Measurements from ENCODE around the gene COX7A1. TPM values are rescaled to one million over a fixed set of nuclear protein-coding genes. Genes with fewer than 3 reads are reported as not detected.

Gene COX7A1
- total and polyA plus RNA-seq, 10 of the 15 experiments (the other 5 are each of a cell fraction or from before 2014, with no cell fraction given), result not detected

GRCh38 chr19:36142496-36142895 lies 9.8 kb downstream of the COX7A1 start:
- Histone ChIP-seq H3K4me1 (ENCODE audit: control insufficient read depth, insufficient read depth, low read length) (peaks cover 6% of the 10 kb centered on the region; the same call in 1 of the 2 replicates), H3K79me2 (ENCODE audit: control insufficient read depth, insufficient read depth, low read length) (peaks cover 16% of the 10 kb centered on the region), H3K4me3 (no peak overlapping the region), H4K20me1 (ENCODE audit: control insufficient read depth, insufficient read depth) (peaks cover 6% of the 10 kb centered on the region), H2AFZ (ENCODE audit: control insufficient read depth, low read depth, low read length) (no peak overlapping the region), H3K36me3 (ENCODE audit: control insufficient read depth in 2 of 2, insufficient read depth in 2 of 2, low read length in 1 of 2) (peaks cover 11 to 17% of the 10 kb centered on the region in 2 experiments; a peak in 3 of 4 replicates), H3K9ac (ENCODE audit: control insufficient read depth, insufficient read depth, low read length) (no peak overlapping the region), H3K27ac (ENCODE audit: control insufficient read depth, insufficient read depth) (no peak overlapping the region), H3K4me2 (ENCODE audit: control insufficient read depth, insufficient read depth) (no peak overlapping the region), H3K9me3 (replicated peaks; ENCODE audit: control insufficient read depth, insufficient read depth, low read length) (no peaks in the 10 kb centered on the region), H3K27me3 (replicated peaks in 1 of 2; ENCODE audit: control insufficient read depth in 2 of 2, insufficient read depth in 2 of 2, low read length in 1 of 2) (no peaks in the 10 kb centered on the region)
- POLR2A ChIA-PET, result no interaction called here
- CTCF ChIA-PET, result no interaction called here
- RAD21 ChIA-PET (ENCODE audit: unreplicated experiment), result no interaction called here
- in situ Hi-C loops (cut with MboI), result no loop called here
- WGBS (ENCODE audit: insufficient coverage, insufficient replicate concordance, low lambda C conversion rate, missing lambda C conversion rate), result 96% methylated on average over 9 of the region's 9 CpGs
- SMC1A ChIA-PET (ENCODE audit: uncharacterized antibody, unreplicated experiment), result no interaction called here
- intact Hi-C loops (cut with micrococcal nuclease; ENCODE audit: unreplicated experiment), result no loop called here
- TF ChIP-seq, protein P1, sequence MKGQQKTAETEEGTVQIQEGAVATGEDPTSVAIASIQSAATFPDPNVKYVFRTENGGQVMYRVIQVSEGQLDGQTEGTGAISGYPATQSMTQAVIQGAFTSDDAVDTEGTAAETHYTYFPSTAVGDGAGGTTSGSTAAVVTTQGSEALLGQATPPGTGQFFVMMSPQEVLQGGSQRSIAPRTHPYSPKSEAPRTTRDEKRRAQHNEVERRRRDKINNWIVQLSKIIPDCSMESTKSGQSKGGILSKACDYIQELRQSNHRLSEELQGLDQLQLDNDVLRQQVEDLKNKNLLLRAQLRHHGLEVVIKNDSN (IDR thresholded peaks at IDR 0.05; ENCODE audit: borderline replicate concordance, extremely low read length, insufficient read depth, low read depth, low read length), result no peak
- no peak for TF ChIP-seq KDM1A (IDR thresholded peaks at IDR 0.05; ENCODE audit: borderline replicate concordance)
- no peak for TF ChIP-seq GABPA (IDR thresholded peaks at IDR 0.05; ENCODE audit: low read depth)
- no peak for TF ChIP-seq CBFB (IDR thresholded peaks at IDR 0.05; ENCODE audit: low read depth)
- TF ChIP-seq, protein P2, sequence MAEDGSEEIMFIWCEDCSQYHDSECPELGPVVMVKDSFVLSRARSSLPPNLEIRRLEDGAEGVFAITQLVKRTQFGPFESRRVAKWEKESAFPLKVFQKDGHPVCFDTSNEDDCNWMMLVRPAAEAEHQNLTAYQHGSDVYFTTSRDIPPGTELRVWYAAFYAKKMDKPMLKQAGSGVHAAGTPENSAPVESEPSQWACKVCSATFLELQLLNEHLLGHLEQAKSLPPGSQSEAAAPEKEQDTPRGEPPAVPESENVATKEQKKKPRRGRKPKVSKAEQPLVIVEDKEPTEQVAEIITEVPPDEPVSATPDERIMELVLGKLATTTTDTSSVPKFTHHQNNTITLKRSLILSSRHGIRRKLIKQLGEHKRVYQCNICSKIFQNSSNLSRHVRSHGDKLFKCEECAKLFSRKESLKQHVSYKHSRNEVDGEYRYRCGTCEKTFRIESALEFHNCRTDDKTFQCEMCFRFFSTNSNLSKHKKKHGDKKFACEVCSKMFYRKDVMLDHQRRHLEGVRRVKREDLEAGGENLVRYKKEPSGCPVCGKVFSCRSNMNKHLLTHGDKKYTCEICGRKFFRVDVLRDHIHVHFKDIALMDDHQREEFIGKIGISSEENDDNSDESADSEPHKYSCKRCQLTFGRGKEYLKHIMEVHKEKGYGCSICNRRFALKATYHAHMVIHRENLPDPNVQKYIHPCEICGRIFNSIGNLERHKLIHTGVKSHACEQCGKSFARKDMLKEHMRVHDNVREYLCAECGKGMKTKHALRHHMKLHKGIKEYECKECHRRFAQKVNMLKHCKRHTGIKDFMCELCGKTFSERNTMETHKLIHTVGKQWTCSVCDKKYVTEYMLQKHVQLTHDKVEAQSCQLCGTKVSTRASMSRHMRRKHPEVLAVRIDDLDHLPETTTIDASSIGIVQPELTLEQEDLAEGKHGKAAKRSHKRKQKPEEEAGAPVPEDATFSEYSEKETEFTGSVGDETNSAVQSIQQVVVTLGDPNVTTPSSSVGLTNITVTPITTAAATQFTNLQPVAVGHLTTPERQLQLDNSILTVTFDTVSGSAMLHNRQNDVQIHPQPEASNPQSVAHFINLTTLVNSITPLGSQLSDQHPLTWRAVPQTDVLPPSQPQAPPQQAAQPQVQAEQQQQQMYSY (CRISPR knock-in tag; IDR thresholded peaks at IDR 0.05), result no peak
- no peak for TF ChIP-seq HDGF (IDR thresholded peaks at IDR 0.05)
- no peak for TF ChIP-seq SIN3A (IDR thresholded peaks at IDR 0.05; ENCODE audit: low read depth, low read length)
- TF ChIP-seq HDAC2 (IDR thresholded peaks at IDR 0.05), result no peak
- TF ChIP-seq YBX1 (IDR thresholded peaks at IDR 0.05), result no peak
- no peak for TF ChIP-seq EZH2 (IDR thresholded peaks at IDR 0.05; ENCODE audit: borderline replicate concordance, control insufficient read depth, low read depth, low read length)
- TF ChIP-seq ZBED1 (IDR thresholded peaks at IDR 0.05; ENCODE audit: borderline replicate concordance), result no peak
- TF ChIP-seq EED (IDR thresholded peaks at IDR 0.05; ENCODE audit: low read depth), result no peak
- TF ChIP-seq EGR1 (IDR thresholded peaks at IDR 0.05; ENCODE audit: borderline replicate concordance in 1 of 2, low read depth in 2 of 2, low read length in 2 of 2), result no peak
- TF ChIP-seq SIX5 (IDR thresholded peaks at IDR 0.05; ENCODE audit: low read depth, low read length, severe bottlenecking), result no peak
- no peak for TF ChIP-seq STAT1 (conservative IDR thresholded peaks at IDR 0.05)
- no peak for TF ChIP-seq SMC3 (IDR thresholded peaks at IDR 0.05; ENCODE audit: borderline replicate concordance, low read length)
- no peak for TF ChIP-seq RELA (IDR thresholded peaks at IDR 0.05; ENCODE audit: borderline replicate concordance, partially characterized antibody)
- TF ChIP-seq, protein P3, sequence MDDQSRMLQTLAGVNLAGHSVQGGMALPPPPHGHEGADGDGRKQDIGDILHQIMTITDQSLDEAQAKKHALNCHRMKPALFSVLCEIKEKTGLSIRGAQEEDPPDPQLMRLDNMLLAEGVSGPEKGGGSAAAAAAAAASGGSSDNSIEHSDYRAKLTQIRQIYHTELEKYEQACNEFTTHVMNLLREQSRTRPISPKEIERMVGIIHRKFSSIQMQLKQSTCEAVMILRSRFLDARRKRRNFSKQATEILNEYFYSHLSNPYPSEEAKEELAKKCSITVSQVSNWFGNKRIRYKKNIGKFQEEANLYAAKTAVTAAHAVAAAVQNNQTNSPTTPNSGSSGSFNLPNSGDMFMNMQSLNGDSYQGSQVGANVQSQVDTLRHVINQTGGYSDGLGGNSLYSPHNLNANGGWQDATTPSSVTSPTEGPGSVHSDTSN (IDR thresholded peaks at IDR 0.05; ENCODE audit: insufficient replicate concordance, low read depth, low read length), result no peak
- no peak for DNase-seq (ENCODE audit: low read depth, low spot score)
- no peak for ATAC-seq
- no TSS peak for BruUV-seq (replicated peaks)
- no peak for FAIRE-seq

Data from GM12878 (cell line).